ENCODE measurements around the gene CRAMP1. TPM values are rescaled to one million over a fixed set of nuclear protein-coding genes. Genes with fewer than 3 reads are reported as not detected.

The CRAMP1 gene
- total RNA-seq, 4 donors from 2014 or later, result 11.6 to 30.6 (median 17.8) TPM

DNA sequence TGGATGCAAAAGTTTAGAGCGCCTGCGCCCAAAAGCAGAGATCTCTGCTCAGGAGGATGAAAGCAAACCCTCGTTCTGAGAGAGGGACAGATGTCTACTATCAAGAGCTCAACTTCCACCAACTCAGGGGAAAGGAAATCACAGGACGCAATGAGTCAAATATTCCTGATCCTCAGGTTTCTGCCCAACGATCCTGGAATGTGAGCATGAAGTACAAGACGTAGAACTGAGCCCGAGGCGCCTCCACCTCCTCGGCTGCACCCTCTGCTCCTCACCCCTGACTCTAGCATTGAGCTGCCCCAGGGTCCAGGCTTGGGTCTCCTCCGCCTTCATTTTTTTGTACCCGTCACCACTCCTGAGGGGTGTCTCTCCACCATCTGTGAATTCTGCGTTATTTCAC, 15.6 kb upstream of the CRAMP1 start:
- WGBS, 2 donors, result 89 to 91% methylated on average over 12 of the region's 12 CpGs
- TF ChIP-seq POLR2A (IDR thresholded peaks at IDR 0.05) (no peak), EP300 (IDR thresholded peaks at IDR 0.05) (no peak)
- TF ChIP-seq, protein P1, sequence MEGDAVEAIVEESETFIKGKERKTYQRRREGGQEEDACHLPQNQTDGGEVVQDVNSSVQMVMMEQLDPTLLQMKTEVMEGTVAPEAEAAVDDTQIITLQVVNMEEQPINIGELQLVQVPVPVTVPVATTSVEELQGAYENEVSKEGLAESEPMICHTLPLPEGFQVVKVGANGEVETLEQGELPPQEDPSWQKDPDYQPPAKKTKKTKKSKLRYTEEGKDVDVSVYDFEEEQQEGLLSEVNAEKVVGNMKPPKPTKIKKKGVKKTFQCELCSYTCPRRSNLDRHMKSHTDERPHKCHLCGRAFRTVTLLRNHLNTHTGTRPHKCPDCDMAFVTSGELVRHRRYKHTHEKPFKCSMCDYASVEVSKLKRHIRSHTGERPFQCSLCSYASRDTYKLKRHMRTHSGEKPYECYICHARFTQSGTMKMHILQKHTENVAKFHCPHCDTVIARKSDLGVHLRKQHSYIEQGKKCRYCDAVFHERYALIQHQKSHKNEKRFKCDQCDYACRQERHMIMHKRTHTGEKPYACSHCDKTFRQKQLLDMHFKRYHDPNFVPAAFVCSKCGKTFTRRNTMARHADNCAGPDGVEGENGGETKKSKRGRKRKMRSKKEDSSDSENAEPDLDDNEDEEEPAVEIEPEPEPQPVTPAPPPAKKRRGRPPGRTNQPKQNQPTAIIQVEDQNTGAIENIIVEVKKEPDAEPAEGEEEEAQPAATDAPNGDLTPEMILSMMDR (IDR thresholded peaks at IDR 0.05), result no peak
- no peak overlapping the region for H3K27ac ChIP-seq
- no peak for DNase-seq (ENCODE audit: low spot score in 2 of 2)
- no peak overlapping the region for H3K4me3 ChIP-seq
- no peaks in the 10 kb centered on the region for H3K9me3 ChIP-seq
- H3K36me3 ChIP-seq, result peaks cover 0 to 72% (median 0%) of the 10 kb centered on the region in 3 donors
- H3K4me1 ChIP-seq, result no peaks in the 10 kb centered on the region
- H3K27me3 ChIP-seq, result no peaks in the 10 kb centered on the region

DNA sequence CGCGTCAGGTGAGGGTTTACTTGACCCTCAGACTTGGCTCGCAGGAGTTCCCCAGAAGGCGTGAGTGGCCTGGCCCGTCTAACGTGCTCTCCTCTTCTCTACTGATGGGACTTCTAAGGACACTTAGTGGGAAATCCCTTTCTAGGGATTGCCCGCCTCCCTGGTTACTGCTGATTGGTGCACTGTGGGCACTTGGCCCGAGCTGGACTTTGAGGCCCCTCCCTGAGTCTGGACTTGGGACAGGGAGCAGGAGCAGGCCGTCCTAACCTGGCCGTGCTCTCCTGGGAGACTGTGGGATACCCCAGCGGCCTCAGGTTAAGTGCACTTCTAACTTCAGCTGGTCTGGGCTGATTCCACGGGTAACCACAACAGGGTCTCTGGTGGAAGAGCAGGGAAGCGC, 15.0 kb upstream of the CRAMP1 start:
- H3K27me3 ChIP-seq, result no peaks in the 10 kb centered on the region
- TF ChIP-seq, protein P1 (IDR thresholded peaks at IDR 0.05), result no peak
- no peak for TF ChIP-seq POLR2A (IDR thresholded peaks at IDR 0.05)
- no peak for TF ChIP-seq EP300 (IDR thresholded peaks at IDR 0.05)
- H3K36me3 ChIP-seq, result peaks cover 0 to 72% (median 0%) of the 10 kb centered on the region in 3 donors
- 85 to 87% methylated on average over 13 of the region's 13 CpGs for WGBS, 2 donors
- DNase-seq (ENCODE audit: low spot score in 2 of 2), result no peak
- no peaks in the 10 kb centered on the region for H3K4me1 ChIP-seq
- H3K4me3 ChIP-seq, result no peak overlapping the region
- H3K27ac ChIP-seq, result no peak overlapping the region
- no peaks in the 10 kb centered on the region for H3K9me3 ChIP-seq

- TF ChIP-seq POLR2A (IDR thresholded peaks at IDR 0.05), result no peak
- TF ChIP-seq, protein P1 (IDR thresholded peaks at IDR 0.05), result no peak
- TF ChIP-seq EP300 (IDR thresholded peaks at IDR 0.05), result no peak
- Histone ChIP-seq H3K4me3 (no peak overlapping the region), H3K36me3 (peaks cover 0 to 68% (median 0%) of the 10 kb centered on the region in 3 donors), H3K4me1 (no peaks in the 10 kb centered on the region), H3K27me3 (no peaks in the 10 kb centered on the region), H3K27ac (no peak overlapping the region), H3K9me3 (no peaks in the 10 kb centered on the region)
- DNase-seq (ENCODE audit: low spot score in 2 of 2), result no peak
- WGBS, 2 donors, result 84 to 89% methylated on average over 7 of the region's 7 CpGs
Observed at GRCh38 chr16:1601031-1601430, 11.1 kb upstream of the CRAMP1 start.

GRCh38 chr16:1601489-1601888, 10.7 kb upstream of the CRAMP1 start:
- Histone ChIP-seq H3K9me3 (no peaks in the 10 kb centered on the region), H3K27me3 (no peaks in the 10 kb centered on the region), H3K4me1 (no peaks in the 10 kb centered on the region), H3K36me3 (peaks cover 0 to 70% (median 0%) of the 10 kb centered on the region in 3 donors), H3K27ac (no peak overlapping the region), H3K4me3 (no peak overlapping the region)
- 93 to 94% methylated on average over 6 of the region's 6 CpGs for WGBS, 2 donors
- DNase-seq (ENCODE audit: low spot score in 2 of 2), result no peak
- TF ChIP-seq EP300 (IDR thresholded peaks at IDR 0.05) (no peak), POLR2A (IDR thresholded peaks at IDR 0.05) (no peak)
- TF ChIP-seq, protein P1 (IDR thresholded peaks at IDR 0.05), result no peak

- no peak for TF ChIP-seq EP300 (IDR thresholded peaks at IDR 0.05)
- TF ChIP-seq POLR2A (IDR thresholded peaks at IDR 0.05), result no peak
- TF ChIP-seq, protein P1 (IDR thresholded peaks at IDR 0.05), result no peak
- no peak overlapping the region for H3K27ac ChIP-seq
- WGBS, 2 donors, result 92 to 93% methylated on average over 20 of the region's 20 CpGs
- DNase-seq (ENCODE audit: low spot score in 2 of 2), result no peak
- no peaks in the 10 kb centered on the region for H3K27me3 ChIP-seq
- no peak overlapping the region for H3K4me3 ChIP-seq
- peaks cover 0 to 70% (median 0%) of the 10 kb centered on the region in 3 donors for H3K36me3 ChIP-seq
- H3K9me3 ChIP-seq, result no peaks in the 10 kb centered on the region
- H3K4me1 ChIP-seq, result no peaks in the 10 kb centered on the region
Observed at GRCh38 chr16:1602285-1602684, 9.9 kb upstream of the CRAMP1 start.

All from tibial nerve (tissue), 4 donors.